C4-2B (cell line): ENCODE data around the gene ASZ1.

ENCODE experiments used
- ZFX ChIP-seq: fragments of 450-650 bp; IDR thresholded peaks from 2 replicates; pipeline ENCODE4 v1.6.1; 2017
- TF ChIP-seq, protein P1 (sequence below): fragments of 450-650 bp; conservative IDR thresholded peaks from 2 replicates; pipeline ENCODE4 v1.5.1; 2017; ENCODE audit warnings: mild to moderate bottlenecking

DNA sequence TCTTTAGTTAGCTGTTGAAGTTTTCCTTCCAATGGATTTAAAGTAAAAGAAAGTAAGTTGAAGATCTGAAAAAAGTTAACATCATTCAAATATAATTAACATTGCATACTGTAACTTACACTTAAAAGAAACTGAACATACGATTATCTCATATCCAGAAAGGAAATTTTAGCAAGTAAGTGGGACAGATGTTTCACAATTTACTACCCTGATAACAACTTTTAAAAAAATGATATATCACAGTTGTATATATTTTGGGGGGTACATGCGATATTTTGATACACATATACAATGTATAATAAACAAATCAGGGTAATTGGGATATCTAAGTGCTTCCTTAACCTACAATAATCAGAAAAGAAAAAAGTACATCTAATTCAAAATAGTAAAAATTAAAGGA is 44.2 kb downstream of the ASZ1 start:
- TF ChIP-seq, protein P1, sequence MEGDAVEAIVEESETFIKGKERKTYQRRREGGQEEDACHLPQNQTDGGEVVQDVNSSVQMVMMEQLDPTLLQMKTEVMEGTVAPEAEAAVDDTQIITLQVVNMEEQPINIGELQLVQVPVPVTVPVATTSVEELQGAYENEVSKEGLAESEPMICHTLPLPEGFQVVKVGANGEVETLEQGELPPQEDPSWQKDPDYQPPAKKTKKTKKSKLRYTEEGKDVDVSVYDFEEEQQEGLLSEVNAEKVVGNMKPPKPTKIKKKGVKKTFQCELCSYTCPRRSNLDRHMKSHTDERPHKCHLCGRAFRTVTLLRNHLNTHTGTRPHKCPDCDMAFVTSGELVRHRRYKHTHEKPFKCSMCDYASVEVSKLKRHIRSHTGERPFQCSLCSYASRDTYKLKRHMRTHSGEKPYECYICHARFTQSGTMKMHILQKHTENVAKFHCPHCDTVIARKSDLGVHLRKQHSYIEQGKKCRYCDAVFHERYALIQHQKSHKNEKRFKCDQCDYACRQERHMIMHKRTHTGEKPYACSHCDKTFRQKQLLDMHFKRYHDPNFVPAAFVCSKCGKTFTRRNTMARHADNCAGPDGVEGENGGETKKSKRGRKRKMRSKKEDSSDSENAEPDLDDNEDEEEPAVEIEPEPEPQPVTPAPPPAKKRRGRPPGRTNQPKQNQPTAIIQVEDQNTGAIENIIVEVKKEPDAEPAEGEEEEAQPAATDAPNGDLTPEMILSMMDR = no peak
- no peak for TF ChIP-seq ZFX
